Left lung (tissue), 10 donors: ENCODE data around the gene JDP2. TPM values are rescaled to one million over a fixed set of nuclear protein-coding genes. Genes with fewer than 3 reads are reported as not detected.

Experiments
- ATAC-seq: fragments of 200-7000 bp; cut with Tn5 transposase; one replicate; pipeline ENCODE4 v1.9.1; 2020; ENCODE audit warnings: moderate library complexity
- DNase-seq, 4 donors: peaks; one replicate each; pipeline ENCODE4 v3.0.0-alpha.2; 2013 to 2020
- H3K27ac ChIP-seq, 2 donors: fragments of 200-600 bp; sonication (generic) in 1 of 2; one replicate each; pipeline versions ENCODE4 v1.5.0 to v1.8.0; 2020 to 2021
- H3K27me3 ChIP-seq, 2 donors: fragments of 200-600 bp; sonication (generic) in 1 of 2; one replicate each; pipeline versions ENCODE4 v1.5.0 to v1.8.0; 2020 to 2021
- H3K36me3 ChIP-seq, 2 donors: fragments of 200-600 bp; sonication (generic) in 1 of 2; one replicate each; pipeline versions ENCODE4 v1.5.0 to v1.8.0; 2020 to 2021
- H3K4me1 ChIP-seq, 2 donors: fragments of 200-600 bp; one replicate each; pipeline ENCODE4 v1.8.0; 2021
- H3K4me3 ChIP-seq, 2 donors: fragments of 200-600 bp; sonication (generic) in 1 of 2; one replicate each; pipeline versions ENCODE4 v1.5.0 to v1.8.0; 2020 to 2021; ENCODE audit warnings: mild to moderate bottlenecking in 1 of 2
- H3K9me3 ChIP-seq, 2 donors: fragments of 200-600 bp; sonication (generic) in 1 of 2; one replicate each; pipeline versions ENCODE4 v1.5.0 to v1.8.0; 2020 to 2021
- intact Hi-C, 2 donors: fragments of 100-400 bp; cut with DNase I; formaldehyde crosslinking; loops; one replicate each; pipeline versions ENCODE4 v1.11.2 to v1.14.2; 2022
- polyA plus RNA-seq, 6 donors: library from polyadenylated mRNA; unstranded; fragments of 120-200 nt; gene quantifications; one replicate each; pipeline ENCODE4 v1.2.1, GENCODE V29; 2013; ENCODE audit not compliant: insufficient read length in 6 of 6
- total RNA-seq, 2 donors: library from RNA; stranded (reverse); fragmentation: NEBNext Ultra II Directional; extraction: Animal tissue kit (Norgen Biotek cat#: 25700); gene quantifications; one replicate each; pipeline ENCODE4 v1.2.1, GENCODE V29; 2021
- TF ChIP-seq, protein P1 (sequence below), 2 donors: fragments of 200-600 bp; sonication (generic) in 1 of 2; IDR thresholded peaks; one replicate each; pipeline versions ENCODE4 v1.5.0 to v1.8.0; 2021; ENCODE audit warnings: antibody characterized with exemption in 2 of 2
- donor health status: DM: no; HTN: yes; CAD: no.
- donor health status: DM: no; HTN: no; CAD: no.

JDP2 gene
- total and polyA plus RNA-seq, 8 donors: 20.3 to 57.6 (median 26.8) TPM

DNA sequence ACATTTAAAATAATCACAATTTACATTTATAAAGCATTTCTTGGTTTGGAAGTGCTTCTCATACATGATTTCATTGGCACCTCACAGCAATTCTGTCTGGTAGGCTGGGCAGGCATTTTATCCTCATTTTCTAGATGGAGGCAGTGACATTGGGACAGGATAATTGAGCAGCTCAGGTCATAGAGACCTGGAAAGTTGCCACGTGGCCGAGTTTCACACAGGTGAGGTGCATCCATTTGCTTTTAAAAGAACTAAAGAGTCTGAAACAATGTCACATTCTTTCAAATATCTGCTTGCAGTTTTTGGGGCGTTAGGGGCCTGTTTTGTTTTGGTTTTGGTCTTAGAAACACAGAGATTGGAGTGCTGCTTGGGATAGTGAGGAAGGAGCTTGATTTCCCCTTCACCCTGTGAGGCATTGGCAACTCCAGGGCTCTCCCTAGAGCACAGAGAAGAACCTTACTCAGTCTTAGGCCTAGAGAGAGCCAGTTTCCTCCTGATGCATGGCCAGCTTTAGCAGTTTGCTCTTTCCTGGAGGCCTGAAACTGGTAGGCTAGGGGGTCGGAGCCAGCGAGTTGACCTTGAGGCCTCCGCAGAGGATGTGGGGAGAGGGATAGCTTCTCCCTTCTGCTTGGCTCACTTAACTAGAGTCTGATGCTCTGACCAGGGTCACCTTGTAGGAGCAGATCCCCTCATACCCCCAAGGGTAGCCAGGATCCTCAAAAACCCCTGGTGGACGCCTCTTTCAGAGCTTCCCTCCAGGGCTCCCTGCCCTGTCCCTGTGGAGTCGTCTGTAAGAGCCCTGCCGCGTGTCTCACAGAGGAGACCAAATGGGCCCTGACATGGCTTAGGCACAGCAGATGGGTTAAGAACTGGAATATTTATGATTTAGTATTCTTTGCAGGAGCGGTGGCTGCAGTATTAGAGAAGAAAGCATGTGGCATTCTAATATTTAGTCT, 34.9 kb upstream of the JDP2 start:
- no peak for ATAC-seq
- no peaks in the 10 kb centered on the region for H3K9me3 ChIP-seq
- no peaks in the 10 kb centered on the region for H3K27me3 ChIP-seq
- no peaks in the 10 kb centered on the region for H3K4me1 ChIP-seq
- TF ChIP-seq, protein P1, sequence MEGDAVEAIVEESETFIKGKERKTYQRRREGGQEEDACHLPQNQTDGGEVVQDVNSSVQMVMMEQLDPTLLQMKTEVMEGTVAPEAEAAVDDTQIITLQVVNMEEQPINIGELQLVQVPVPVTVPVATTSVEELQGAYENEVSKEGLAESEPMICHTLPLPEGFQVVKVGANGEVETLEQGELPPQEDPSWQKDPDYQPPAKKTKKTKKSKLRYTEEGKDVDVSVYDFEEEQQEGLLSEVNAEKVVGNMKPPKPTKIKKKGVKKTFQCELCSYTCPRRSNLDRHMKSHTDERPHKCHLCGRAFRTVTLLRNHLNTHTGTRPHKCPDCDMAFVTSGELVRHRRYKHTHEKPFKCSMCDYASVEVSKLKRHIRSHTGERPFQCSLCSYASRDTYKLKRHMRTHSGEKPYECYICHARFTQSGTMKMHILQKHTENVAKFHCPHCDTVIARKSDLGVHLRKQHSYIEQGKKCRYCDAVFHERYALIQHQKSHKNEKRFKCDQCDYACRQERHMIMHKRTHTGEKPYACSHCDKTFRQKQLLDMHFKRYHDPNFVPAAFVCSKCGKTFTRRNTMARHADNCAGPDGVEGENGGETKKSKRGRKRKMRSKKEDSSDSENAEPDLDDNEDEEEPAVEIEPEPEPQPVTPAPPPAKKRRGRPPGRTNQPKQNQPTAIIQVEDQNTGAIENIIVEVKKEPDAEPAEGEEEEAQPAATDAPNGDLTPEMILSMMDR (IDR thresholded peaks at IDR 0.05): no peak
- no peak for DNase-seq
- no peak overlapping the region for H3K4me3 ChIP-seq
- intact Hi-C loops: no loop called here
- no peak overlapping the region for H3K27ac ChIP-seq
- H3K36me3 ChIP-seq: no peaks in the 10 kb centered on the region

DNA sequence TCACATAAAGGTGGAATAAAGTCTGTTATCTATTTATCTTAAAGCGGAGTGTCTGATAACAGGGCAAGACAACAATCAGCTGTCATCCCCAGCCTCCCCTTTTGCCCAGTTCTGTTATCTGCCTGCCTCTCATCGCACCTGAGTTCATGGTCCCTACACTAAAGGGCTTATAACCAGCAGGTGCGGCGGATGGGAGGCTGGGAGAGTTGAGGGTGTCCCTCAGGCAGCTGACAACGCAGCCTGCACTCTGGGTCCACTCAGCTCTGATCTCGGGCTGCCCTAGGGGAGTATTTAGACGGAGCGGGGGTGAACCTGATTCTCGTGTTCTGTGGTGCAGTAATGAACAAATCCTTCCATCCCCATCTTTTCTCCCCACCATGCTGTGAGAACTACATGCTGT, 34.0 kb upstream of the JDP2 start:
- Histone ChIP-seq H3K27me3 (no peaks in the 10 kb centered on the region), H3K36me3 (no peaks in the 10 kb centered on the region), H3K9me3 (no peaks in the 10 kb centered on the region), H3K4me3 (no peak overlapping the region), H3K27ac (no peak overlapping the region), H3K4me1 (no peaks in the 10 kb centered on the region)
- TF ChIP-seq, protein P1 (IDR thresholded peaks at IDR 0.05): no peak
- intact Hi-C loops: no loop called here
- DNase-seq: no peak
- ATAC-seq: no peak

DNA sequence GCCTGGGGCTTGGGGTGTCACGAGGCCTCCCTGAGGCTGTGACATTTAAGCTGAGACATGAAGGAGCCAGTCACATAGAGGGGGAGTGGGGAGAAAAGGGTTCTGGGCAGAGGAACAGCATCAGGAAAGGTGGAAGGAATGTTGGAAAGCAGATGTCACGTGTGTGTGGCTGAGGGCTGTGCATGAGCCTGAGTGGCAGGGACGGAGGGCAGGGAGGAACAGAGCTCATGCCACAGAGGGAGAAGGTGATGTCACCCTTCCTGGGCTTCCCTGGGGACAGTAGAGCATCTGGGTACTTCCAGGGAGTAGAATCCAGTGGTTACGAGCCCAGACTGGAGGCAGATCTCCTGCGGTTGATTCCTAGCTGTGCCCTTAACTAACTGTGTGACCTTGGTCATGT, 32.0 kb upstream of the JDP2 start:
- DNase-seq (no peak), ATAC-seq (no peak)
- Histone ChIP-seq H3K27me3 (no peaks in the 10 kb centered on the region), H3K27ac (no peak overlapping the region), H3K4me3 (no peak overlapping the region), H3K36me3 (no peaks in the 10 kb centered on the region), H3K4me1 (peaks cover 8 to 18% of the 10 kb centered on the region in 2 donors), H3K9me3 (no peaks in the 10 kb centered on the region)
- intact Hi-C loops: no loop called here
- TF ChIP-seq, protein P1 (IDR thresholded peaks at IDR 0.05): no peak

DNA sequence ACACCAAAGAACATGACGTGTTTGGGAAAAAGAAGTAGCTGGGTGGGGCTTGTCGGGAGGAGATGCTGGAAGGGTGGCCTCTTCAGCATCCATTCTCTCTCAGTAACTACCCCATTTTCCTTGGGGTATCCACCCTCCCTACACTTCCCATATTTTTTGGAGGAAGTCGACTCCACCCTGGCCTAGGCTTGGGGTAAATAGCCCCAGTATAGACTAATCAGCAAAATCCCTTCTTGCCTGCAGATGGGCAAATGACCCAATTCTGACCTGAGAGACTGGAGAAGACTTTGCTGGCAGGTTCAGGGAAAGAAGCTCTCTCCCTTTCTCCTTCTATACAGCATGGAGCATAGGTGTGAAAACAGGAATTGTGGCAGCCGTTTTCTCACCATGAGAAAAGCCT, 28.5 kb upstream of the JDP2 start:
- no peak for DNase-seq
- H3K9me3 ChIP-seq: no peaks in the 10 kb centered on the region
- H3K36me3 ChIP-seq: no peaks in the 10 kb centered on the region
- peak; percentile 2 for ATAC-seq
- intact Hi-C loops: no loop called here
- H3K27ac ChIP-seq: peak overlapping the region in 1 of 2 donors; percentile 70
- TF ChIP-seq, protein P1 (IDR thresholded peaks at IDR 0.05): no peak
- no peaks in the 10 kb centered on the region for H3K27me3 ChIP-seq
- H3K4me3 ChIP-seq: no peak overlapping the region
- H3K4me1 ChIP-seq: peaks cover 15 to 25% of the 10 kb centered on the region in 2 donors
